ENCODE results near the gene UBE2Q1.

UBE2Q1 gene

GRCh38 chr1:154501423-154502065 is 56.9 kb downstream of the UBE2Q1 start:
- DNase-seq: no peak

- no peak for DNase-seq
Measured at GRCh38 chr1:154500533-154500932, 57.9 kb downstream of the UBE2Q1 start.

GRCh38 chr1:154499446-154499845 is 59.0 kb downstream of the UBE2Q1 start:
- DNase-seq: no peak
